Placental pericyte (primary cell): ENCODE results near the gene C17orf100. TPM values are rescaled to one million over a fixed set of nuclear protein-coding genes. Genes with fewer than 3 reads are reported as not detected.

Experiments used
- small RNA-seq: library from RNA; depleted of rRNA; stranded (forward); fragments of <200 nt; gene quantifications from one replicate; pipeline ENCODE3, GENCODE V24; 2012; ENCODE audit warnings: low replicate concordance
- total RNA-seq: library from RNA; depleted of rRNA; stranded (reverse); fragments of >200 nt; gene quantifications from 2 replicates; pipeline ENCODE4 v1.2.3, GENCODE V29; 2012

The C17orf100 gene
- 1.1 TPM in 1 of 2 replicates, not detected in the other for total RNA-seq

DNA sequence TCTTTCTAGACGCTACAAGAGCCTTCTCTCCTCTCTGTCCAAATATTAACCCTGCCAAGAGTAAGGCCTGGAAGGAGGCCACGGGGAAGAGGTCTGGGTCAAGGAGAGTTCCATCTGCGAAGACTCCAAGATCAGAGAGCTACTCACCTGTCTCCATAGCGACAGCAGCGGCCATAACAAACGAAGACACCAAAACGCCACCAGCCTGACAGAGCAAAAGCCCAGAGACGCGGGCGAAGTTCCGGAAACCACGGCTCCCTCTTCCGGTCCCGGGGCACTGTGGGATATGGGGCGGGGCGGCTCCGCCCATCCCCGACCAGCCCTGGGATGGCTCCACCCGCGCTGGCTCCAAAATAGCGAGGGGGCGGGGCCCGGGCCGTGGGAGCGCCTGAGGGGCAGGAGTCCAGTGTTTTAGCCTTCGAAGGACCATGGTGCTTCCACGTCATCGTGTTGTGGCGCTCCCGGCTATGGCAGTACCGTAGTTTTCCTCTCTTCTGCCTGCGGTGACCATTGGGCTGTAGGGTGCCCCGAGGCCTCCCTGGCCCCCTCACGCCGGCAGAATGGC is at the start of gene C17orf100, which contains the start of gene MED31:
C17orf100 (plus strand) TSS at position 409 of the 565 bp plus-strand sequence; CDS start at position 561, 152 bp downstream.
MED31 (minus strand) TSS at position 252 of the 565 bp plus-strand sequence; CDS start at position 175, 77 bp downstream.

DNA sequence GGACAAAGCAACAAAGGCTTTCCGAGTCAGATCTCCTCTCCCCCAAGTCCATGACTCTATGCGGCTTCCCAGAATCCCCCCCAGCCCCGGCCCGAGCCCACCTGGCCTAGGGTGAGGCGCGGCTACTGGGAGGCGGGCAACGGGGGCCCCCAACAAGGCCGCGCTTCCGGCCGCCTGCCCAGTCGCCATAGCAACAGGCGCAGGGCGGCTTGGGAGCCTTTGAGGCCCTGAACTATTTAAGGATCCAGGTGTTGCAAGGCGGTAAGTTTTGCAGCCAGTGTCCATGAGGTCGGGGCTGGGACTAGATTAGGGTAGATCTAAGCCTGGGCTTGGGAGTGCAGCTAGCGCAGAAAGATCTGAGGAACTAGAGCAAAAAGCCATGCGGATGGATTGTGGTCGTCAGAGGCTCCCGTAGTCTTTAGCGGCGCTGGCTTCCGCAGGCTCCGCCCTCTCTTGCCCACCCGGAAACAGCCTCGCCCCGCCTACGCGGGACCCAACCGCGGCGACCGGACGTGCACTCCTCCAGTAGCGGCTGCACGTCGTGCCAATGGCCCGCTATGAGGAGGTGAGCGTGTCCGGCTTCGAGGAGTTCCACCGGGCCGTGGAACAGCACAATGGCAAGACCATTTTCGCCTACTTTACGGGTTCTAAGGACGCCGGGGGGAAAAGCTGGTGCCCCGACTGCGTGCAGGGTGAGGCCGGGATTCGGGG is 10.9 kb upstream of the C17orf100 start, which contains the start of the genes KIAA0753 and TXNDC17:
KIAA0753 (minus strand) TSS at position 176 of the 711 bp plus-strand sequence. CDS start 5,608 bp downstream, outside the sequence.
TXNDC17 (plus strand) TSS at position 525 of the 711 bp plus-strand sequence; CDS start at position 548, 23 bp downstream.

Small RNA genes within 50 kb of the gene (small RNA-seq; reads per million reads assigned to genes)
- gene MIR4520-1 = not detected

Other genes with a start within 250 kb of the C17orf100 start
- not detected in 2 replicates for gene AIPL1, start 216.6 kb upstream of the C17orf100 start, total RNA-seq
- 0.22 and 24.6 TPM in 2 replicates for gene PIMREG, start 207.3 kb upstream of the C17orf100 start, total RNA-seq
- 0.43 and 0.44 TPM in 2 replicates for gene PITPNM3, start 95.2 kb upstream of the C17orf100 start, total RNA-seq
- gene KIAA0753, start 11.1 kb upstream of the C17orf100 start, total RNA-seq = 17.1 and 17.3 TPM in 2 replicates
- gene TXNDC17, start 10.7 kb upstream of the C17orf100 start, total RNA-seq = 47.3 and 68.9 TPM in 2 replicates
- 7.2 and 8.4 TPM in 2 replicates for gene MED31, start 157 bp upstream of the C17orf100 start, total RNA-seq
- under 0.01 TPM in 1 of 2 replicates, not detected in the other for gene SLC13A5, start 61.6 kb downstream of the C17orf100 start, total RNA-seq
- gene XAF1, start 104.3 kb downstream of the C17orf100 start, total RNA-seq = 41.4 and 108 TPM in 2 replicates
- 0.22 TPM in 1 of 2 replicates, not detected in the other for gene FBXO39, start 124.5 kb downstream of the C17orf100 start, total RNA-seq
- not detected in 2 replicates for gene TEKT1, start 180.0 kb downstream of the C17orf100 start, total RNA-seq